Transverse colon (tissue), 4 donors: ENCODE results near the gene CKS1B. TPM values are rescaled to one million over a fixed set of nuclear protein-coding genes. Genes with fewer than 3 reads are reported as not detected.
"Not testable (repeated sequence)": the region's sequence is repeated elsewhere in the genome, so short reads cannot be mapped to it uniquely, and the experiment has no call there.

ENCODE experiments used
- DNase-seq: peaks from one replicate; pipeline ENCODE4 v3.0.0-alpha.2; 2019
- H3K27ac ChIP-seq, 4 donors: fragments of 200-600 bp; sonication (generic); 2 replicates each; pipeline ENCODE4 v1.5.1; 2016 to 2018; ENCODE audit warnings: inconsistent platforms in 4 of 4
- H3K27me3 ChIP-seq: fragments of 200-600 bp; sonication (generic); 2 replicates; pipeline ENCODE4 v1.5.1; 2017; ENCODE audit warnings: inconsistent platforms
- H3K36me3 ChIP-seq, 4 donors: fragments of 200-600 bp; sonication (generic); 2 replicates each; pipeline ENCODE4 v1.5.1; 2017 to 2019; ENCODE audit warnings: inconsistent platforms in 4 of 4
- H3K4me1 ChIP-seq, 4 donors: fragments of 200-600 bp; sonication (generic); 2 replicates each; pipeline ENCODE4 v1.5.1; 2017 to 2020; ENCODE audit warnings: inconsistent platforms in 4 of 4
- H3K4me3 ChIP-seq, 4 donors: fragments of 200-600 bp; sonication (generic); 1 replicate in 1 of 4; 2 replicates in 3 of 4; pipeline versions ENCODE4 v1.5.1 to v1.6.1; 2017 to 2019; ENCODE audit warnings: inconsistent platforms in 4 of 4
- H3K9me3 ChIP-seq, 2 donors: fragments of 200-600 bp; sonication (generic); 2 replicates each; pipeline ENCODE4 v1.5.1; 2017 to 2019; ENCODE audit warnings: inconsistent platforms in 2 of 2
- EP300 ChIP-seq: sonication (generic); formaldehyde crosslinking; IDR thresholded peaks from one replicate; pipeline ENCODE4 v1.6.1; 2017; ENCODE audit warnings: antibody characterized with exemption, low read depth
- POLR2A ChIP-seq: fragments of 450-650 bp; IDR thresholded peaks from one replicate; pipeline ENCODE4 v1.6.1; 2016; ENCODE audit warnings: antibody characterized with exemption, mild to moderate bottlenecking, moderate library complexity
- POLR2AphosphoS5 ChIP-seq, 3 donors: sonication (generic); formaldehyde crosslinking; IDR thresholded peaks; one replicate each; pipeline ENCODE4 v1.6.1; 2016; ENCODE audit warnings: antibody characterized with exemption in 3 of 3
- WGBS, 2 donors: methylation state at CpG; one replicate each; pipeline ENCODE4 v1.1.5; 2018; ENCODE audit warnings: low coverage in 1 of 2; 5-methylcytosine and 5-hydroxymethylcytosine counted together
- in situ Hi-C, 4 donors: fragments of 200-750 bp; cut with MboI; loops; one replicate each; pipeline versions ENCODE4 v1.15.0 to v1.15.1; 2017; ENCODE audit warnings: low sequenced_read_pairs in 3 of 4, low pct_ligation_motif_present in 1 of 4, low pct_unique_long_range_greater_than_20kb in 1 of 4
- intact Hi-C: fragments of 100-400 bp; cut with DNase I; formaldehyde crosslinking; loops from one replicate; pipeline ENCODE4 v1.15.1; 2023; ENCODE audit warnings: low total_unique reads
- total RNA-seq, 4 donors: library from RNA; depleted of rRNA; stranded (reverse); fragments of >200 nt; gene quantifications; one replicate each; pipeline ENCODE4 v1.1.0, GENCODE V29; 2016
- TF ChIP-seq, protein P1 (sequence below), 5 experiments: fragments of 200-600 bp in 3 of 5; fragments of 450-650 bp in 2 of 5; sonication (generic) in 3 of 5; IDR thresholded peaks; 1 replicate in 2 of 5; 2 replicates in 3 of 5; pipeline ENCODE4 v1.5.1; 2016 to 2017; ENCODE audit warnings: antibody characterized with exemption in 5 of 5, inconsistent platforms in 3 of 5, mild to moderate bottlenecking in 2 of 5, moderate library complexity in 1 of 5

The CKS1B gene
- total RNA-seq, 4 donors from 2014 or later = 28.9 to 41.4 (median 35.2) TPM; not detected in 1

DNA sequence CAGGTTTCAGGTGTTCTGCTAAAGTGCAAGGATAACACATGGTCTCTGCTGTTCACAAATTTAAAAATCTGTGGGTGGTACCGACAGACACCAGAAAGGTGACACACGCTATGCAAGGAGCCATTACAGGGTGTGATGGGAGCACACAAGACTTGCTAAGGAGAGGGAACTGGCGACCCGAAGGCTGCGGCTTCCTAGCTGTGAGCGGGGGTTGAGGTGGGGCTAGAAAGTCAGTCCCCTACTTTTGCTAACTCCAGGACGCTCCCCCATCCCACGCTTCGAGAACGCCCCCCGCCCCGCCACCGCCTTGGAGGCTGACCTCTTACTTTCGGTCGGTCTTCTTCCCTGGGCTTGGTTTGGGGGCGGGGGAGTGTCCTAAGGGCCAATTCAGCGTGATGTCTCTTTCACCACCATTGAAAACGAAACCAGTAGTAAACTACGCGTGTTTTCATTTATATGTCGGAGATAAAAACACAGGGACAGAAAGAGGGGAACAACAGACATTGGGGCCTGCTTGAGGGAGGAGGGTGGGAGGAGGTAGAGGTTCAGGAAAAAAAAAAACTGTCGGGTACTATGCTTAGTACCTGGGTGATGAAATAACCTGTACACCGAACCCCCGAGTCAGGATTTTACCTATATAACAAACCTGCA lies 1.1 kb downstream of the CKS1B start:
- Histone ChIP-seq H3K9me3 (no peaks in the 10 kb centered on the region), H3K4me1 (peaks cover 23 to 45% (median 37%) of the 10 kb centered on the region in 4 donors), H3K4me3 (peak overlapping the region; percentile 42 to 70 (median 58)), H3K36me3 (peaks cover 0 to 6% (median 0%) of the 10 kb centered on the region in 4 donors), H3K27ac (peak overlapping the region; percentile 97 to 99 (median 99)), H3K27me3 (no peaks in the 10 kb centered on the region)
- TF ChIP-seq, protein P1, sequence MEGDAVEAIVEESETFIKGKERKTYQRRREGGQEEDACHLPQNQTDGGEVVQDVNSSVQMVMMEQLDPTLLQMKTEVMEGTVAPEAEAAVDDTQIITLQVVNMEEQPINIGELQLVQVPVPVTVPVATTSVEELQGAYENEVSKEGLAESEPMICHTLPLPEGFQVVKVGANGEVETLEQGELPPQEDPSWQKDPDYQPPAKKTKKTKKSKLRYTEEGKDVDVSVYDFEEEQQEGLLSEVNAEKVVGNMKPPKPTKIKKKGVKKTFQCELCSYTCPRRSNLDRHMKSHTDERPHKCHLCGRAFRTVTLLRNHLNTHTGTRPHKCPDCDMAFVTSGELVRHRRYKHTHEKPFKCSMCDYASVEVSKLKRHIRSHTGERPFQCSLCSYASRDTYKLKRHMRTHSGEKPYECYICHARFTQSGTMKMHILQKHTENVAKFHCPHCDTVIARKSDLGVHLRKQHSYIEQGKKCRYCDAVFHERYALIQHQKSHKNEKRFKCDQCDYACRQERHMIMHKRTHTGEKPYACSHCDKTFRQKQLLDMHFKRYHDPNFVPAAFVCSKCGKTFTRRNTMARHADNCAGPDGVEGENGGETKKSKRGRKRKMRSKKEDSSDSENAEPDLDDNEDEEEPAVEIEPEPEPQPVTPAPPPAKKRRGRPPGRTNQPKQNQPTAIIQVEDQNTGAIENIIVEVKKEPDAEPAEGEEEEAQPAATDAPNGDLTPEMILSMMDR (IDR thresholded peaks at IDR 0.05) = no peak
- TF ChIP-seq POLR2AphosphoS5 (IDR thresholded peaks at IDR 0.05) = peak in 2 of 3 donors; percentile 34 to 46
- in situ Hi-C loops (no loop called here), intact Hi-C loops (no loop called here)
- WGBS, 2 donors = 0 to 1% methylated on average over 13 to 24 of the region's 24 CpGs
- DNase-seq = peak; percentile 81

GRCh38 chr1:154977762-154978161 lies 3.3 kb downstream of the CKS1B start:
- H3K27ac ChIP-seq, intact Hi-C loops, H3K9me3 ChIP-seq, H3K36me3 ChIP-seq, H3K27me3 ChIP-seq, DNase-seq, in situ Hi-C loops, H3K4me3 ChIP-seq: not testable (repeated sequence)
- WGBS, 2 donors = 58 to 66% methylated on average over 3 of the region's 3 CpGs
- peaks cover 12 to 29% (median 21%) of the 10 kb centered on the region in 4 donors for H3K4me1 ChIP-seq

GRCh38 chr1:154978360-154978759 lies 3.9 kb downstream of the CKS1B start:
- H3K27me3 ChIP-seq = no peaks in the 10 kb centered on the region
- H3K4me3 ChIP-seq = no peak overlapping the region
- peaks cover 12 to 24% (median 17%) of the 10 kb centered on the region in 4 donors for H3K4me1 ChIP-seq
- no peak overlapping the region for H3K27ac ChIP-seq
- TF ChIP-seq, protein P1 (IDR thresholded peaks at IDR 0.05) = no peak
- TF ChIP-seq POLR2AphosphoS5 (IDR thresholded peaks at IDR 0.05) (no peak), EP300 (no peak), POLR2A (no peak)
- in situ Hi-C loops = no loop called here
- no peak for DNase-seq
- peaks cover 0 to 6% (median 0%) of the 10 kb centered on the region in 4 donors for H3K36me3 ChIP-seq
- 92 to 100% methylated on average over 3 of the region's 3 CpGs for WGBS, 2 donors
- no peaks in the 10 kb centered on the region for H3K9me3 ChIP-seq
- intact Hi-C loops = no loop called here

DNA sequence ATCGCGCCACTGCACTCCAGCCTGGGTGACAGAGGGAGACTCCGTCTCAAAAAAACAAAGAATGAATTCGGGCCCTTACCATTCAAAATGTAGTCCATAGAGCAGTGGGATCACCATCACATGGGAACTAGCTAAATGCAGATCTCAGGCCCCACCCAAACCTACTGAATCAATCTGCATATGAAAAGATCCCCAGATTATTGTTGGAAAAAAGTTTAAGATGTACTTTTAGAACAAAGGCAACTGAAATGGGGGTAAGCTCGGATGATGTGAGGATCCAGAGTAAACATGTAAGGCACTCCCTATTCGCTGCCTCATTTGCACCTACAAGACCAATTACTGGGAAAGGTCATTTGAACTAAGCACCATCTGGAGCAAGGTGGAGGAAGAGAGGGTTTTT lies 7.9 kb downstream of the CKS1B start:
- no peaks in the 10 kb centered on the region for H3K9me3 ChIP-seq
- peaks cover 13 to 21% (median 18%) of the 10 kb centered on the region in 4 donors for H3K4me1 ChIP-seq
- in situ Hi-C loops (no loop called here), intact Hi-C loops (no loop called here)
- 62 to 65% methylated on average over 6 of the region's 6 CpGs for WGBS, 2 donors
- TF ChIP-seq POLR2AphosphoS5 (IDR thresholded peaks at IDR 0.05) (no peak), POLR2A (no peak), EP300 (no peak)
- TF ChIP-seq, protein P1 (IDR thresholded peaks at IDR 0.05) = no peak
- no peak for DNase-seq
- H3K27ac ChIP-seq = peak overlapping the region; percentile 44 to 89 (median 69)
- H3K27me3 ChIP-seq = no peaks in the 10 kb centered on the region
- peak overlapping the region in 2 of 4 donors; percentile 65 to 83 for H3K4me3 ChIP-seq
- peaks cover 0 to 8% (median 0%) of the 10 kb centered on the region in 4 donors for H3K36me3 ChIP-seq
